HG03139 (cell line): ENCODE measurements around the gene PLS1.
A peak's percentile ranks its signal among the peaks of the same experiment; 100 is the strongest.
"Not testable (repeated sequence)": the region's sequence is repeated elsewhere in the genome, so short reads cannot be mapped to it uniquely, and the experiment has no call there.

Experiments used
- ATAC-seq: cut with Tn5 transposase; IDR thresholded peaks from one replicate; pipeline ENCODE4 v1.9.1; 2021; ENCODE audit not compliant: unreplicated experiment

PLS1 gene

GRCh38 chr3:142691527-142691926, 95.3 kb downstream of the PLS1 start:
- no peak for ATAC-seq

- no peak for ATAC-seq
Observed at GRCh38 chr3:142693136-142693853, 97.1 kb downstream of the PLS1 start.

- ATAC-seq = no peak
Observed at GRCh38 chr3:142694225-142694624, 98.0 kb downstream of the PLS1 start.

- no peak for ATAC-seq
Observed at GRCh38 chr3:142705198-142705597, 109.0 kb downstream of the PLS1 start.

- ATAC-seq = no peak
Observed at GRCh38 chr3:142706321-142707127, 110.3 kb downstream of the PLS1 start.

GRCh38 chr3:142709207-142709606, 113.0 kb downstream of the PLS1 start:
- no peak for ATAC-seq

GRCh38 chr3:142714882-142715281, 118.7 kb downstream of the PLS1 start:
- not testable (repeated sequence) for ATAC-seq

GRCh38 chr3:142716102-142716501, 119.9 kb downstream of the PLS1 start:
- no peak for ATAC-seq

- peak; percentile 26 for ATAC-seq
Observed at GRCh38 chr3:142723665-142723967, 127.4 kb downstream of the PLS1 start.

- peak; percentile 96 for ATAC-seq
Observed at GRCh38 chr3:142723968-142724681, 127.9 kb downstream of the PLS1 start, which contains the start of gene TRPC1. Gene TRPC1, plus strand, starts transcription at chr3:142724034. Its CDS starts 526 bp downstream, at chr3:142724560.

GRCh38 chr3:142724682-142725356, 128.6 kb downstream of the PLS1 start:
- ATAC-seq = peak; percentile 10

- ATAC-seq = no peak
Observed at GRCh38 chr3:142725357-142725739, 129.2 kb downstream of the PLS1 start.

GRCh38 chr3:142726017-142726416, 129.8 kb downstream of the PLS1 start:
- no peak for ATAC-seq

GRCh38 chr3:142732066-142732465, 135.9 kb downstream of the PLS1 start:
- ATAC-seq = no peak

GRCh38 chr3:142734834-142735233, 138.6 kb downstream of the PLS1 start:
- no peak for ATAC-seq

GRCh38 chr3:142735462-142735861, 139.3 kb downstream of the PLS1 start:
- no peak for ATAC-seq

- no peak for ATAC-seq
Observed at GRCh38 chr3:142738396-142738795, 142.2 kb downstream of the PLS1 start.

GRCh38 chr3:142746646-142747045, 150.5 kb downstream of the PLS1 start:
- ATAC-seq = no peak

- ATAC-seq = not testable (repeated sequence)
Observed at GRCh38 chr3:142750531-142750930, 154.3 kb downstream of the PLS1 start.

- not testable (repeated sequence) for ATAC-seq
Observed at GRCh38 chr3:142752605-142753004, 156.4 kb downstream of the PLS1 start.

- no peak for ATAC-seq
Observed at GRCh38 chr3:142754494-142754893, 158.3 kb downstream of the PLS1 start.
